OCI-LY3 (cell line): ENCODE results near the gene FLOT1.

Experiments
- EZH2phosphoT487 ChIP-seq: fragments of 200-600 bp; shearing (Covaris generic); IDR thresholded peaks from 2 replicates; pipeline ENCODE4 v1.6.1; 2018; ENCODE audit warnings: antibody characterized with exemption, mixed run types, low read depth
- TF ChIP-seq, protein P1 (sequence below): fragments of 200-600, 300-600 bp; sonication (generic); IDR thresholded peaks from 2 replicates; pipeline ENCODE4 v1.5.1; 2014; ENCODE audit warnings: antibody characterized with exemption, low read length, low read depth

DNA sequence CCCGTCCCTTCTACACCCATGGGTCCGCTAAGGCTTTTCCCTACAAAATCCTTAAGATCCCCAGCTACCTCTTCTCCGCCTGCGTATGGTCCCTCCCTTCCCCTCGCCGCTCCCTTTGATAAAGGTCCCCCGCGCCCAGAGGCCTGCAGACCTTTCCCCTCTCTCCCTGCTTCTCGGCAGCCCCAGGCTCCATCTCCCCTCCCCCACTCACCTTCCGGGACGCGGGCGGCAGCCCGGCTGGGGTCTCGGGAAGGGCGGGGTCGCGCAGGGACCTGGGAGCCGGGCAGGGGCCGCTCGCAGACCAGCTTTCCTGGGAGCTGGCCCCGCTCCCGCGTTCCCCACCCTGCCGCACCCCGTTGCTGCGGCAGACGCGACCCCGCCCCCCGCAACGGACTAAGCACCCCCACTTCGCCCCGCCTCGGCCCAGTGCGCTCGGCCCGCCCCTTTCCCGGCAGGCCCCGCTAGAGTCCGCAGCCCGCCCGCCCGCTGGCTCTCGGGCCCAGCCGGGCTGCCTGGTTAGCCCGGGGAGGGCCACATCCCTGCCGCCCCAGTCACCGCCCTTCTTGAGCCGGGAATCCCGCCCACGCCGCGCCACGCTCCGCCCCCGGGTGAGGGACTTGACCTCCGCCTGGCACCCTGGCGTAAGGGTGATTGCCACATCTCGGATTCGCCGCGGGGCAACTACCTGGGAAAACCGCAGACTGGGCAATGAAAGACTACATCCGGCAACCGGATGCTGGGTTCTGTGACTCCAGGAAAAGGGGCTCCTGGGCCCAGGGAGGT lies at the start of gene FLOT1:
- TF ChIP-seq, protein P1, sequence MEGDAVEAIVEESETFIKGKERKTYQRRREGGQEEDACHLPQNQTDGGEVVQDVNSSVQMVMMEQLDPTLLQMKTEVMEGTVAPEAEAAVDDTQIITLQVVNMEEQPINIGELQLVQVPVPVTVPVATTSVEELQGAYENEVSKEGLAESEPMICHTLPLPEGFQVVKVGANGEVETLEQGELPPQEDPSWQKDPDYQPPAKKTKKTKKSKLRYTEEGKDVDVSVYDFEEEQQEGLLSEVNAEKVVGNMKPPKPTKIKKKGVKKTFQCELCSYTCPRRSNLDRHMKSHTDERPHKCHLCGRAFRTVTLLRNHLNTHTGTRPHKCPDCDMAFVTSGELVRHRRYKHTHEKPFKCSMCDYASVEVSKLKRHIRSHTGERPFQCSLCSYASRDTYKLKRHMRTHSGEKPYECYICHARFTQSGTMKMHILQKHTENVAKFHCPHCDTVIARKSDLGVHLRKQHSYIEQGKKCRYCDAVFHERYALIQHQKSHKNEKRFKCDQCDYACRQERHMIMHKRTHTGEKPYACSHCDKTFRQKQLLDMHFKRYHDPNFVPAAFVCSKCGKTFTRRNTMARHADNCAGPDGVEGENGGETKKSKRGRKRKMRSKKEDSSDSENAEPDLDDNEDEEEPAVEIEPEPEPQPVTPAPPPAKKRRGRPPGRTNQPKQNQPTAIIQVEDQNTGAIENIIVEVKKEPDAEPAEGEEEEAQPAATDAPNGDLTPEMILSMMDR, result no peak
- TF ChIP-seq EZH2phosphoT487, result no peak
